NK-92 treated with Interleukin-12 subunit alpha and Interleukin-12 subunit beta, amount 100 ng/mL, for 24 hours (cell line): ENCODE measurements around the gene TTC27.
"Not testable (repeated sequence)": the region's sequence is repeated elsewhere in the genome, so short reads cannot be mapped to it uniquely, and the experiment has no call there.

Experiments used
- DNase-seq: peaks from one replicate; lab custom pipeline; 2025; lab: John Stamatoyannopoulos, UW

Gene TTC27

DNA sequence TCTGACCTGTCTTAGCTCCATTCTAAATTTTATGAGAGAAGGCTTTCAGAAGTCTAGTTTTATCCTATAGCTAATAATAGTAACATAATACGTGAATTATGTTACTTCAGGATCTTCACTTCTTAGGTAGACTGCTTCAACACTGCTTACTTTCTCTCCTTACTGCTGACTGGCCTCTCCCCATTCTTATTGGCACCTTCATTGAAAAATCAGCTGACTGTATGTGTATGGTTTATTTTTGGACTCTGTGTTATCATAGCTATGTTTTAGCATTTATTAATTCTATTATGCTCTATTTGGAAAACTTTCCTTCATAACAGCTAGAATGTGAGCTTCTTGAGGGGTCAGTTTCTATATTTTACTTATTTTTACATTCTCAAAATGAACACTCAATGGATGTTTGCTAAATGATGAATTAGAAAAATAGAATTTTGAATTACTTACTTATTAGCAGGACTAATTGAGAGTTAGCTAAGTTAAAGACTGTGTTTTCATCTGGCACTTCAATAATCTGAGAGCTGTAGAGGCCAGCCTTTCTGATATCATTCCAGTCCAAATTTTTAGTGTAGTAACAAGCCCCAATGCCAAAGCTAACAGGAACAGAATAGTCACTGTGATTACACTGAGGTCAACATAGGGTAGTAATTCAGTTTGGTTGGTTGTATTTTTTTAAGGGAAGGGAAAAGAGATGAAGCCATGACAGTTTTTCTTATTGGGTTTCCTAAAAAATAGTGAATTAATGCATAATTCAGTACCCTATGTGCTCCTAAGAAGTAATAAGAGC lies 92.3 kb downstream of the TTC27 start:
- DNase-seq: no peak

GRCh38 chr2:32720771-32721170 lies 92.9 kb downstream of the TTC27 start:
- DNase-seq: no peak

GRCh38 chr2:32721376-32721775 lies 93.5 kb downstream of the TTC27 start:
- no peak for DNase-seq

- no peak for DNase-seq
Observed at GRCh38 chr2:32723467-32724079, 95.7 kb downstream of the TTC27 start.

DNA sequence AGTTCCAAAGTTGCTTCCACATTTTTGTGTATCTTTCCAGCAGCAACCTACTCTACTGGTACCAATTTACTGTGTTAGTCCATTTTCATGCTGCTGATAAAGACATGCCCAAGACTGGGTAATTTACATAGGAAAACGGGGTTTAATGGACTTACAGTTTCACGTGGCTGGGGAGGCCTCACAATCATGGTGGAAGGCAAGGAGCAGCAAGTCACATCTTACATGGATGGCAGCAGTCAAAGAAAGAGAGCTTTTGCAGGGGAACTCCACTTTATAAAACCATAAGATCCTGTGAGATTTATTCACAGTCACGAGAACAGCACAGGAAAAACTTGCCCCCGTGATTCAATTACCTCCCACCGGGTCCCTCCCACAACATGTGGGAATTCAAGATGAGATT lies 98.8 kb downstream of the TTC27 start:
- DNase-seq: not testable (repeated sequence)

- DNase-seq: no peak
Observed at GRCh38 chr2:32727157-32727556, 99.3 kb downstream of the TTC27 start.

DNA sequence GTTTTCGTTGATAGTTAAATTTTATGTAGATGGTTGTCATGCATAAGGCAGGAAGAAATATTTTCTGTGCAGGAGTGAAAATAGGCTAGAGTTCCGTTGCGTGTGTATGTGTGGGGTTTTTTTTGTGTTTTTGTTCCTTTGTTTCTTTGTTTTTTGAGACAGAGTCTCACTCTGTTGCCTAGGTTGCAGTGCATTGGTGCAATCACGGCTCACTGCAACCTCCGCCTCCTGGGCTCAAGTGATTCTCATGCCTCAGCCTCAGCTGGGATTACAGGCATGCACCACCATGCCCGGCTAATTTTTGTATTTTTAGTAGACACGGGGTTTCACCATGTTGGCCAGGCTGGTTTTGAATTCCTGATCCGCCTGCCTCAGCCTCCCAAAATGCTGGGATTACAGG lies 103.1 kb downstream of the TTC27 start:
- not testable (repeated sequence) for DNase-seq

- DNase-seq: no peak
Observed at GRCh38 chr2:32732120-32732519, 104.3 kb downstream of the TTC27 start.

GRCh38 chr2:32732912-32733472 lies 105.1 kb downstream of the TTC27 start:
- no peak for DNase-seq

GRCh38 chr2:32735348-32735747 lies 107.5 kb downstream of the TTC27 start:
- no peak for DNase-seq

DNA sequence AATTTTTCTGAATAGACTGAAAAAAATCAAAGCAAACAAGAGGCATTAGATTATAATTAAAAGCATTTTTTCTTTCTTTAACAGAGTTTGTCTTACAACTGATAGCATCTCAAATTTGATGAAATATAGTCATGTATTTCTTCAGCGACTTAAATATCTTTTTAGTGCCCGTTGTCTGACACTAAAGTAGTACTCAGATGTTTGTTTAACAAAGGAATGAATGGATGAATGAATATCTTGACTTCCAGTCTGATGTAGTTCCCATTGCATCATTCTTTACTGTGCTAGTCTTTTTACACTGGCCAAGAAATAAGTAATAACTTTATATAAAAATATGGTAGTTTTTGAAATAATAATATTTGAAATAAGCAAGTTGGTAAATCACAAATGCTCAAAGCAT lies 111.1 kb downstream of the TTC27 start:
- DNase-seq: no peak

DNA sequence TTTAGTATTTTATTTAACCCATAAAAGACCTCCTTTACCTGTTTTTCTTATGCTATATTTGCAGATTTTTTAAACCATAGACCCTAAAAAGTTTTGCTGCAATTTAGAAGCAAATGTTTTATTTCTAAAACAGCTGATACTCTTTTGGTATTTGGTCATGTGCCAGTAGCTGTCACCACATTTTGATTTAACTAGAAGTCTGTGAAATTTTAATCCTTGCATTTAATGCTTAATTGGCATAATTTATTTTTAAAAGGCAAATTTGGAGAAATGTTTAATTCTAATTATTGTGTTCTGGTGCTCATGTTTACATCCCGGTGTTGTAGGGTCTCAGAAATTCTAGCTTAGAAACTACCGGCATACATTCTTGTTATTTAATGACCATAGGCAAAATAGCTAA lies 111.8 kb downstream of the TTC27 start:
- no peak for DNase-seq

DNA sequence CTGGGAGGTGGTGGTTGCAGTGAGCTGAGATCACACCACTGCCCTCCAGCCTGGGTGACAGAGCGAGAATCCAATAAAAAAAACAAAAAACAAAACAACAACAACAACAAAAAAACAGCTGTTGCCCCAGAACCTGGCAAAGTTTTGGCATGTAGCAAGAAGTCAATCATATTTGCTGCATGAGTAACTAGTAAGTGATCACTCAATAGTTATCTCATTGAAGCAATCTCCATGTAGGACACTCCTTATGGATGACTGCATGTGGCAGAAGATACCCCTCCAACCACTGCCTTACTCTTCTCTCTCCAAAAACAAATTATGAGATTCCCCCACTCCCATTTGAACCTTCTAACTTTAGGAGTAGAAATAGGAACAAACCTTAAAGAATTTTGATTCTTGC lies 113.7 kb downstream of the TTC27 start:
- DNase-seq: no peak

DNA sequence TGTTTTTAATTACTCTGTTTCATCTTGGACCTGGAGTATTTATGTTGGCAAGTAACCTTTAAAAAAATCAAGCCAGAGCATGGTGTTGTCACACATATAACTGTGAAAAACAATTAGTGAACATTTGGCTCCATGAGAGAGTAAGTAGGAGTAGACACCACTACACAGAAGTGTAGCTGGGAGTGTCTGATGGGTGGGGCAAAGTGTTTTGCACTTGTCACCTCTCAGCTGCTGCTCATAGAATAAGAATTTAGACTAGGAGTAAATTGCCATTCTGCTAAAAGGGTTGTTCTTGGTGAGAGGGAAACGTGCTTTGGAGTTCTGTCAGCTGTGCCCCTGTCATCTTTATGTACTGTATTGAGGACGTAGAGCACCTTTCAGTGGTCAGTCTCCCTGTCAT lies 114.5 kb downstream of the TTC27 start:
- DNase-seq: no peak

DNA sequence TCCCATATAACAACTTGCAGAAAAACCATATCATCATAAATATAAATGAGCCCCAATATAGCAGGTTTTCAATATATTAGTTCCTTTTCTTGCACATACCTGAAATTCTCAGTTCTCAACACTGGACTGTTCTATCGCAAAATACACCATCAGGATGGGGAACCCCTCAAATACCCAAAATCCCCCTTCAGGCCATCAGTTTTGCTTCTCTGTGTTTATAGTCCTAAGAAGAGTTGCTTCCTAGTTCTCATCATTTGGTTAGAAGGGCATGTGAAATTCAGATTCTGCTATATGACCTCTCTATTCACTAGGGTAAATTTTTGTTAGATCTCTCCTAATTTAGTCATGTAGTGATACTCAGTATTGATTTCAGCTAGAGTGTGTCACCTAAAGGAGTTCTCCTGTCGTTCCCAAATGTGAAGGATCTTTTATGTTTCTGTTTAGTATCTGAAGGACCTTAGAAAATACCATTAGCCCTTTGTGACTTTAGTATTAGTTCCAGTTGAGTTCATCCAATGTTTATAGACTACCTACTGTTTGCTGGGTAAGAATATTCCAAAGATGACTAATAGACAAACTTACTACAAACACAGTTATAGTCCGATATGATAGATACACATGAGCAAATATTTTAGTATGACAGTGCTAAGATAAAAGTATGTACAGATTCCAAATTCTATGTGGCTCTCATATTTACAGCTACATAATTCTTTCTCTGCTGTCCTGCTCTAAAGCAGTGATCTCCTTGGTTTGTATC lies 115.8 kb downstream of the TTC27 start:
- DNase-seq: no peak

DNA sequence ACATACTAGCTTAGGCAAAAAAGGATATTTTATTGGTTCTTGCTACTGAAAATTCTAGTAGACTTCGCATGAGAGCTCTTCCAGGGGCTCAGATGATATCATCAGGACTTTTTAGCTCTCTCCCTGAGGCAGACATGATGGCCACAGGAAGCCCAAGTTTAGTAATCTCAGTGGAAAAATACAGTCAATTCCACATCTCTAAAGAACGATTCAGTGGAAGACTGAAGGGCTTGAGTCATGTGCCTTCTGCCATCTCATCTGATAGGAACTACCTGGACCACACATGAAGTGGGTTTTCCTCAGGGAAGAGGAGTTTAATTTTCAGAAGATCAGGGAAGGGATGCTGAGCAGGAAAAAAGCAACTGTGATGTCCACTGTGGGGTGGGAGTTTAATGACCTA lies 117.3 kb downstream of the TTC27 start:
- DNase-seq: no peak

GRCh38 chr2:32745675-32746074 lies 117.8 kb downstream of the TTC27 start:
- no peak for DNase-seq

- no peak for DNase-seq
Observed at GRCh38 chr2:32746669-32747068, 118.8 kb downstream of the TTC27 start.

DNA sequence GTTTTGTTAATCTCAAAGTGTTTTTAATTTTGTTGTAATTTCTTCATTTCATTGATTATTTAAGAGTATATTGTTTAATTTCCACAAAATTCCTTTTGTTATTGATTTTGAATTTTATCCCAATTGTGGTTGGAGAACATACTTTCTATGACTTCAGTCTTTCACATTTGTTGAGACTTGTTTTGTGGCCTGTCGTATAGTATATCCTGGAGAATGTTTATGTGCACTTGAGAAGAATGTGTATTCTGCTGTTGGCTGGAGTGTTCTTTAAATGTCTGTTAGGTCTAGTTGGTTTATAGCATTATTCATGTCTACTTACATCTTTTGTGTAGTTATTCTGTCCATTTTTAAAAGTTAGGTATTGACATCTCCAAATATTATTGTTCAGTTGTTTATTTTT lies 120.3 kb downstream of the TTC27 start:
- no peak for DNase-seq

DNA sequence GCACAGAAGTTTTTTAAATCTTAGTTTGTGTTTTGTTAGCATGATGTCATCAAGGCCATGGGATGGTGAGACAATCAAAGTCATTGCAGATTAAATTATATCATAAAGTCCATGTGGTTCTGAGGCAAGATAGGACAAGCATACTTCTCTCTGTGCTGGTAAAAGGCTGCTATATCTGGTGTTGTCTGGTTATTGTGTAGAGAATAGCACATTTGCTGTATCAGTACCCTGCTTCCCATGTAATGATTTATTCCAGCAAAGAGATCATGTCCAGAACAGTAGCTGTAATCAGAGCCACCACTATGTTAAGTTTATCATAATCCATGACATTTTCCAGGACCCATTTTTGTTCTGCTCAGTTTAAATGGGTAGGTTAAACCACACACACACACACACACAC lies 123.0 kb downstream of the TTC27 start:
- DNase-seq: no peak

DNA sequence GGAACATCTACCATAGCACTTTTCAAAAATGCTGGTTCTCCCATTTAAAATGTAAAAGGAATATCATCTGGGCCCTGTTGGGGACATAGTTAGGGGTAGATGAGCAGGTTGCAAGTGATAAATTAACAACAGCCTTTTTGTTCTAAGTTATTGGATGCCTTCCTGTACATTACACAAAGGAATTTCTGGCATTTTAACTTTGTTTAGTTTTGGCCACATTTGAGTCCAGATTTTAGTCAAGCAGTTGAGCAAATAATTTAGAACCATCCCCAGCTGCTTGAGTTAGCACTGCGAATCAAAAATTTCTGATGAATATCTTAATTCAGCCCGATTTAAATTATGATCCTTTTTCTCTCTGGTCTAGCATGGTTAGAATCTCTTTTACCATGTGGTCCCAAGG lies 124.4 kb downstream of the TTC27 start:
- DNase-seq: no peak

- no peak for DNase-seq
Observed at GRCh38 chr2:32752952-32753351, 125.1 kb downstream of the TTC27 start.

- not testable (repeated sequence) for DNase-seq
Observed at GRCh38 chr2:32754676-32755075, 126.8 kb downstream of the TTC27 start.
